ENCODE data around the gene SORCS2.

Gene SORCS2

DNA sequence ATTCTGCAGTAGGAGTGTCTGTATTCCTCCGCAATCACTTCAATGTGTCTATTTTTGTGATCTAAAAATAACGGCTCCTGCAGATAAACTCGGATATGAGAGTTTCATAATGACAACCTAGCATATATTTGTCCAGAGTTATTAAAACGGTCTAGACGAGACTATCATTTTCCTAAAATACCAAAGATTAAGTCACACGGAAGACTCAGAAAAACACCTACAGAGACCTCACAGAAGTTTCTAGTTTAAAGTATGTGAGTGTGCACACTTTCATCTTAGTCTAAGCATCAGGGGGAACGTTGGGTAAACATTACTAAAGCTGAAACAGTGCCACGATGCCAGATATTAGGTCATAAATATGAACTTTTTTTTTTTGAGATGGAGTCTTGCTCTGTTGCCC lies 590.4 kb downstream of the SORCS2 start:
- POLR2A ChIA-PET: no interaction called here
- CTCF ChIA-PET: interaction anchor here (0.6 kb wide), 1 partner anchor 205 kb away, joined by 3 read pairs; no protein-coding TSS in a partner anchor
- H3K27ac ChIP-seq (ENCODE audit: extremely low read depth, low read depth, low read length): no peak overlapping the region
- H3K4me1 ChIP-seq (ENCODE audit: control insufficient read depth, insufficient read depth, low read length): no peaks in the 10 kb centered on the region
- H3K4me3 ChIP-seq (ENCODE audit: low read depth, low read length): no peak overlapping the region
- TF ChIP-seq ZNF664 (tag by site-specific recombination; IDR thresholded peaks at IDR 0.05): no peak
- TF ChIP-seq, protein P1, sequence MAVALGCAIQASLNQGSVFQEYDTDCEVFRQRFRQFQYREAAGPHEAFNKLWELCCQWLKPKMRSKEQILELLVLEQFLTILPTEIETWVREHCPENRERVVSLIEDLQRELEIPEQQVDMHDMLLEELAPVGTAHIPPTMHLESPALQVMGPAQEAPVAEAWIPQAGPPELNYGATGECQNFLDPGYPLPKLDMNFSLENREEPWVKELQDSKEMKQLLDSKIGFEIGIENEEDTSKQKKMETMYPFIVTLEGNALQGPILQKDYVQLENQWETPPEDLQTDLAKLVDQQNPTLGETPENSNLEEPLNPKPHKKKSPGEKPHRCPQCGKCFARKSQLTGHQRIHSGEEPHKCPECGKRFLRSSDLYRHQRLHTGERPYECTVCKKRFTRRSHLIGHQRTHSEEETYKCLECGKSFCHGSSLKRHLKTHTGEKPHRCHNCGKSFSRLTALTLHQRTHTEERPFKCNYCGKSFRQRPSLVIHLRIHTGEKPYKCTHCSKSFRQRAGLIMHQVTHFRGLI (tag by site-specific recombination; IDR thresholded peaks at IDR 0.05): no peak
- TF ChIP-seq ZNF223 (tag by site-specific recombination; IDR thresholded peaks at IDR 0.05): no peak
- TF ChIP-seq KLF16 (tag by site-specific recombination; IDR thresholded peaks at IDR 0.05): no peak
- TF ChIP-seq, protein P2, sequence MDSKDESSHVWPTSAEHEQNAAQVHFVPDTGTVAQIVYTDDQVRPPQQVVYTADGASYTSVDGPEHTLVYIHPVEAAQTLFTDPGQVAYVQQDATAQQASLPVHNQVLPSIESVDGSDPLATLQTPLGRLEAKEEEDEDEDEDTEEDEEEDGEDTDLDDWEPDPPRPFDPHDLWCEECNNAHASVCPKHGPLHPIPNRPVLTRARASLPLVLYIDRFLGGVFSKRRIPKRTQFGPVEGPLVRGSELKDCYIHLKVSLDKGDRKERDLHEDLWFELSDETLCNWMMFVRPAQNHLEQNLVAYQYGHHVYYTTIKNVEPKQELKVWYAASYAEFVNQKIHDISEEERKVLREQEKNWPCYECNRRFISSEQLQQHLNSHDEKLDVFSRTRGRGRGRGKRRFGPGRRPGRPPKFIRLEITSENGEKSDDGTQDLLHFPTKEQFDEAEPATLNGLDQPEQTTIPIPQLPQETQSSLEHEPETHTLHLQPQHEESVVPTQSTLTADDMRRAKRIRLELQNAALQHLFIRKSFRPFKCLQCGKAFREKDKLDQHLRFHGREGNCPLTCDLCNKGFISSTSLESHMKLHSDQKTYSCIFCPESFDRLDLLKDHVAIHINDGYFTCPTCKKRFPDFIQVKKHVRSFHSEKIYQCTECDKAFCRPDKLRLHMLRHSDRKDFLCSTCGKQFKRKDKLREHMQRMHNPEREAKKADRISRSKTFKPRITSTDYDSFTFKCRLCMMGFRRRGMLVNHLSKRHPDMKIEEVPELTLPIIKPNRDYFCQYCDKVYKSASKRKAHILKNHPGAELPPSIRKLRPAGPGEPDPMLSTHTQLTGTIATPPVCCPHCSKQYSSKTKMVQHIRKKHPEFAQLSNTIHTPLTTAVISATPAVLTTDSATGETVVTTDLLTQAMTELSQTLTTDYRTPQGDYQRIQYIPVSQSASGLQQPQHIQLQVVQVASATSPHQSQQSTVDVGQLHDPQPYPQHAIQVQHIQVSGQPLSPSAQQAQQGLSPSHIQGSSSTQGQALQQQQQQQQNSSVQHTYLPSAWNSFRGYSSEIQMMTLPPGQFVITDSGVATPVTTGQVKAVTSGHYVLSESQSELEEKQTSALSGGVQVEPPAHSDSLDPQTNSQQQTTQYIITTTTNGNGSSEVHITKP (tag by site-specific recombination; IDR thresholded peaks at IDR 0.05): no peak
- TF ChIP-seq MEIS1 (CRISPR knock-in tag; IDR thresholded peaks at IDR 0.05; ENCODE audit: borderline replicate concordance): no peak
- TF ChIP-seq, protein P3, sequence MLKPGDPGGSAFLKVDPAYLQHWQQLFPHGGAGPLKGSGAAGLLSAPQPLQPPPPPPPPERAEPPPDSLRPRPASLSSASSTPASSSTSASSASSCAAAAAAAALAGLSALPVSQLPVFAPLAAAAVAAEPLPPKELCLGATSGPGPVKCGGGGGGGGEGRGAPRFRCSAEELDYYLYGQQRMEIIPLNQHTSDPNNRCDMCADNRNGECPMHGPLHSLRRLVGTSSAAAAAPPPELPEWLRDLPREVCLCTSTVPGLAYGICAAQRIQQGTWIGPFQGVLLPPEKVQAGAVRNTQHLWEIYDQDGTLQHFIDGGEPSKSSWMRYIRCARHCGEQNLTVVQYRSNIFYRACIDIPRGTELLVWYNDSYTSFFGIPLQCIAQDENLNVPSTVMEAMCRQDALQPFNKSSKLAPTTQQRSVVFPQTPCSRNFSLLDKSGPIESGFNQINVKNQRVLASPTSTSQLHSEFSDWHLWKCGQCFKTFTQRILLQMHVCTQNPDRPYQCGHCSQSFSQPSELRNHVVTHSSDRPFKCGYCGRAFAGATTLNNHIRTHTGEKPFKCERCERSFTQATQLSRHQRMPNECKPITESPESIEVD (tag by site-specific recombination; IDR thresholded peaks at IDR 0.05): no peak
- no peak for TF ChIP-seq ZNF830 (tag by site-specific recombination; IDR thresholded peaks at IDR 0.05; ENCODE audit: low read depth)
- TF ChIP-seq PRDM1 (tag by site-specific recombination; IDR thresholded peaks at IDR 0.05): no peak
- TF ChIP-seq FEZF1 (tag by site-specific recombination; IDR thresholded peaks at IDR 0.05): no peak
- no peak for TF ChIP-seq YY2 (tag by site-specific recombination; IDR thresholded peaks at IDR 0.05)
- TF ChIP-seq ZNF335 (tag by site-specific recombination; conservative IDR thresholded peaks at IDR 0.05): no peak
- no peak for TF ChIP-seq ZNF274 (IDR thresholded peaks at IDR 0.05; ENCODE audit: low read length)
- no peak for TF ChIP-seq ZNF274 (tag by site-specific recombination; IDR thresholded peaks at IDR 0.05; ENCODE audit: borderline replicate concordance)
- no peak for TF ChIP-seq ZNF561 (tag by site-specific recombination; IDR thresholded peaks at IDR 0.05; ENCODE audit: borderline replicate concordance)
- peaks cover 0 to 12% of the 10 kb centered on the region in 2 experiments; a peak in 1 of 3 replicates for H3K36me3 ChIP-seq (ENCODE audit: control insufficient read depth in 2 of 2, insufficient read depth in 1 of 2, low read length in 2 of 2)
- H3K9me3 ChIP-seq (ENCODE audit: control insufficient read depth, insufficient read depth, low read depth, low read length): no peaks in the 10 kb centered on the region

DNA sequence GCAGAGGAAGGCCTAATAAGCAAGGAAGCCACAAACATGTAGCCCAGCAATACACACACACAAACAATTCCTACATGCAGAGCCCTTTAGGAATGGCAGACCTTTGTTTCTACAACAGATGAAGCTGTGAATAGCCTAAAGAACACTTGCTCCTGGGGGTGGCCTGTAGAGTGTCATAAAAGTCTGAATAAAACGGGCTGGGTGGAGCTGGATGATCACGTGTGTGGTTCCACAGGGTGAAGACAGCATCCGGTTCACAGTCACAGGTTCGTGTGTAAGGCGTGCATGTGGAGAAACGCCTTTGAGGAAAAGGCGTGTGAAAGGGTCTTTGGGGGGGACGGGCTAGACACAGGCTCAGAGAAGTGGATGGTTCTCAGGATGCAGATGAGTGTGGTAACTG lies 591.2 kb downstream of the SORCS2 start:
- no peak for TF ChIP-seq ZNF623 (tag by site-specific recombination; IDR thresholded peaks at IDR 0.05)
- no peak for TF ChIP-seq ZNF76 (tag by site-specific recombination; IDR thresholded peaks at IDR 0.05; ENCODE audit: borderline replicate concordance, low read depth)
- TF ChIP-seq, protein P4, sequence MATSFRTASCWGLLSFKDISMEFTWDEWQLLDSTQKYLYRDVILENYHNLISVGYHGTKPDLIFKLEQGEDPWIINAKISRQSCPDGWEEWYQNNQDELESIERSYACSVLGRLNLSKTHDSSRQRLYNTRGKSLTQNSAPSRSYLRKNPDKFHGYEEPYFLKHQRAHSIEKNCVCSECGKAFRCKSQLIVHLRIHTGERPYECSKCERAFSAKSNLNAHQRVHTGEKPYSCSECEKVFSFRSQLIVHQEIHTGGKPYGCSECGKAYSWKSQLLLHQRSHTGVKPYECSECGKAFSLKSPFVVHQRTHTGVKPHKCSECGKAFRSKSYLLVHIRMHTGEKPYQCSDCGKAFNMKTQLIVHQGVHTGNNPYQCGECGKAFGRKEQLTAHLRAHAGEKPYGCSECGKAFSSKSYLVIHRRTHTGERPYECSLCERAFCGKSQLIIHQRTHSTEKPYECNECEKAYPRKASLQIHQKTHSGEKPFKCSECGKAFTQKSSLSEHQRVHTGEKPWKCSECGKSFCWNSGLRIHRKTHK (tag by site-specific recombination; IDR thresholded peaks at IDR 0.05): no peak
- TF ChIP-seq OSR2 (tag by site-specific recombination; IDR thresholded peaks at IDR 0.05): no peak
- TF ChIP-seq, protein P5, sequence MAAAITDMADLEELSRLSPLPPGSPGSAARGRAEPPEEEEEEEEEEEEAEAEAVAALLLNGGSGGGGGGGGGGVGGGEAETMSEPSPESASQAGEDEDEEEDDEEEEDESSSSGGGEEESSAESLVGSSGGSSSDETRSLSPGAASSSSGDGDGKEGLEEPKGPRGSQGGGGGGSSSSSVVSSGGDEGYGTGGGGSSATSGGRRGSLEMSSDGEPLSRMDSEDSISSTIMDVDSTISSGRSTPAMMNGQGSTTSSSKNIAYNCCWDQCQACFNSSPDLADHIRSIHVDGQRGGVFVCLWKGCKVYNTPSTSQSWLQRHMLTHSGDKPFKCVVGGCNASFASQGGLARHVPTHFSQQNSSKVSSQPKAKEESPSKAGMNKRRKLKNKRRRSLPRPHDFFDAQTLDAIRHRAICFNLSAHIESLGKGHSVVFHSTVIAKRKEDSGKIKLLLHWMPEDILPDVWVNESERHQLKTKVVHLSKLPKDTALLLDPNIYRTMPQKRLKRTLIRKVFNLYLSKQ (tag by site-specific recombination; IDR thresholded peaks at IDR 0.05; ENCODE audit: borderline replicate concordance): no peak
- TF ChIP-seq KLF7 (tag by site-specific recombination; IDR thresholded peaks at IDR 0.05; ENCODE audit: borderline replicate concordance): no peak
- Histone ChIP-seq H3K27ac (ENCODE audit: extremely low read depth, low read depth, low read length) (no peak overlapping the region), H3K4me3 (ENCODE audit: low read depth, low read length) (no peak overlapping the region), H3K36me3 (ENCODE audit: control insufficient read depth in 2 of 2, insufficient read depth in 1 of 2, low read length in 2 of 2) (peaks cover 0 to 5% of the 10 kb centered on the region in 2 experiments; a peak in 1 of 3 replicates), H3K4me1 (ENCODE audit: control insufficient read depth, insufficient read depth, low read length) (no peaks in the 10 kb centered on the region), H3K9me3 (ENCODE audit: control insufficient read depth, insufficient read depth, low read depth, low read length) (no peaks in the 10 kb centered on the region)
- ChIA-PET POLR2A (no interaction called here), CTCF (no interaction called here)

Data from HEK293 (cell line).